IMR-90 (cell line): ENCODE measurements around the gene IMP3.

Experiments
- POLR2A ChIP-seq: IDR thresholded peaks from 2 replicates; pipeline ENCODE4 v1.6.1; 2012; ENCODE audit warnings: mild to moderate bottlenecking, low read depth, low read length
- SMC3 ChIP-seq: fragments of 150-350 bp; IDR thresholded peaks from 2 replicates; pipeline ENCODE4 v1.6.1; 2016; ENCODE audit warnings: low read depth, mild to moderate bottlenecking, antibody characterized with exemption, low read length, moderate library complexity

DNA sequence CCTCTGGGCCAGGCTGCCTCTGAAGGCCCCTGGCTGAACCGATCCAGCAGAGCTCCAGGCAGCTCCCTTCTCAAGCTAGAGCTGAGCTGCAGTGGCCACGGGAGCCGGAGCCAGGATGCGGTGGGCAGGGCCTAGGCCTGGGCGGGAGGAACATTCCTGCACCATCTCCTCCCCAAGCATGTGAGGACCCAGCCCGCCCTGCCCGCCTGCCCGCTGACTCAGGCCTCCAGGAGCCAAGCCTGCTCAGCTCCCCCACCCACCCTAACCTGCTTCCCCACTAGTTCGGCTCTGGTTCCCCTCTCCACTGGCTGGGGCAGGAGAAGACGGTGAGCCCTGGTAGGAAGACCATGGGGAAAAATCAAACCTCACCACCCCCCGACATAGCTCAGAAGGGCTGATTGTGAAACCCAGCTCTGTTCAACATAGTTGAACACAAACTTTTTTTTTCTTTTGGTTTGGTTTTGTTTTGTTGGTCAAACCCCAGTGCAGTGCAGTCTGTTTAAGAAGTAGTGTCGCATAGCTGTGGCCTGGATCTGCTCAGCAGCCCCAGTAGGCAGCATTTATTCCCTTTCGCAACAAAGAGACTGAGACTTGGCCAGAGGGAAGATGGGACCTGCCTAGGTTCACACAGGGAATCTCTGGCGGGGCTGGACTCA is 21.2 kb upstream of the IMP3 start:
- no peak for TF ChIP-seq SMC3
- TF ChIP-seq POLR2A = peak; percentile 80; the same call in 1 of the 2 replicates
